ENCODE results near the gene DDB1. TPM values are rescaled to one million over a fixed set of nuclear protein-coding genes. Genes with fewer than 3 reads are reported as not detected.

DDB1 gene
- polyA plus RNA-seq, 1 of the 3 experiments (the other 2 are of a cell fraction): 170 TPM

DNA sequence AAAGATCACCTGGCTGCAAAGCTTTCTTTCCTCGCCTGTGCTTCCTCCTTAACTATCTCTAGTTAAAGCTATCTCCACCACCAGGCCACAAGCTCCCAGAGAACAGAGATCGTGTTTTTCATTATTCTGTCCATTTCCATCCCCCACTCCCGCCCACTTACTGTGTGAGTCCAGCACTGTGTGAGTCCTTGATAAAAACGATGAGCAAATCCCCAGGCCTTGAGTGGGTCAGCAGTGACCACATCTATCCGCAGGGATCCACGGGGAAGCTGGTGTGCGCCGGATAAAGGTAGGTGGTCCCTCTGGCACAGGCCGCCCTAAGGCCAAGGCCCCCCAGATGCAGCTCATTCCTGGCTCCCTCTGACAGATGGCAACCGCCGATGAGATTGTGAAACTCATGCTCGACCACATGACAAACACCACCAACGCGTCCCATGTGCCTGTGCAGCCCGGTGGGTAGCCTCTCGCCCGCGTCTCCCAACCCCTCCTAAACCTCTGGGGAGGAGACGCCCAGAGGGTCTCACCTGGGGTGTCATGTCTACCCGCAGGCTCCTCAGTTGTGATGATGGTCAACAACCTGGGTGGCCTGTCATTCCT is 9.4 kb upstream of the DDB1 start:
- ChIA-PET CTCF (interaction anchor here (1.2 to 3.3 kb wide), 4 partner anchors 16 to 51 kb away, joined by 3 to 19 read pairs (median 6); partner anchors contain the start of genes CYB561A3, TMEM138 and TMEM216), POLR2A (interaction anchor here (1.5 kb wide), 1 partner anchor 19 kb away, joined by 6 read pairs; the partner anchor contains the start of genes CYB561A3 and TMEM138)
- no peaks in the 10 kb centered on the region for H3K9me3 ChIP-seq
- no peaks in the 10 kb centered on the region for H3K9me2 ChIP-seq
- H3K4me2 ChIP-seq: no peak overlapping the region
- no peaks in the 10 kb centered on the region for H3F3A ChIP-seq (replicated peaks; ENCODE audit: insufficient read depth)
- no peak overlapping the region for H3K4me3 ChIP-seq (ENCODE audit: low read depth in 2 of 2, low read length in 1 of 2)
- peaks cover 0 to 26% of the 10 kb centered on the region in 2 experiments; a peak in 1 of 4 replicates for H3K4me1 ChIP-seq (ENCODE audit: control insufficient read depth in 1 of 2, insufficient read depth in 2 of 2, low read depth in 1 of 2, low read length in 1 of 2)
- no peak overlapping the region for H3K27ac ChIP-seq (ENCODE audit: low read depth in 2 of 2, low read length in 1 of 2)
- WGBS (ENCODE audit: low lambda C conversion rate): 90% methylated on average over 18 of the region's 20 CpGs
- no peaks in the 10 kb centered on the region for H4K20me1 ChIP-seq (ENCODE audit: insufficient read depth)
- no peak for DNase-seq
- H2AFZ ChIP-seq (ENCODE audit: low read depth): no peak overlapping the region
- no peak overlapping the region for H3K9ac ChIP-seq
- no peaks in the 10 kb centered on the region for H3K79me2 ChIP-seq (ENCODE audit: insufficient read depth)
- no peaks in the 10 kb centered on the region for H3K27me3 ChIP-seq (ENCODE audit: insufficient read depth)
- peaks cover 0 to 37% of the 10 kb centered on the region in 2 experiments for H3K36me3 ChIP-seq (replicated peaks in 1 of 2; ENCODE audit: control insufficient read depth in 1 of 2, insufficient read depth in 2 of 2, low read length in 1 of 2)
- no peak for TF ChIP-seq EP300 (IDR thresholded peaks at IDR 0.05; ENCODE audit: borderline replicate concordance in 1 of 2, low read depth in 1 of 2, low read length in 1 of 2)
- TF ChIP-seq GABPA (IDR thresholded peaks at IDR 0.05; ENCODE audit: low read depth): no peak
- TF ChIP-seq, protein P1, sequence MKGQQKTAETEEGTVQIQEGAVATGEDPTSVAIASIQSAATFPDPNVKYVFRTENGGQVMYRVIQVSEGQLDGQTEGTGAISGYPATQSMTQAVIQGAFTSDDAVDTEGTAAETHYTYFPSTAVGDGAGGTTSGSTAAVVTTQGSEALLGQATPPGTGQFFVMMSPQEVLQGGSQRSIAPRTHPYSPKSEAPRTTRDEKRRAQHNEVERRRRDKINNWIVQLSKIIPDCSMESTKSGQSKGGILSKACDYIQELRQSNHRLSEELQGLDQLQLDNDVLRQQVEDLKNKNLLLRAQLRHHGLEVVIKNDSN (IDR thresholded peaks at IDR 0.05; ENCODE audit: borderline replicate concordance, low read depth): no peak
- TF ChIP-seq, protein P2, sequence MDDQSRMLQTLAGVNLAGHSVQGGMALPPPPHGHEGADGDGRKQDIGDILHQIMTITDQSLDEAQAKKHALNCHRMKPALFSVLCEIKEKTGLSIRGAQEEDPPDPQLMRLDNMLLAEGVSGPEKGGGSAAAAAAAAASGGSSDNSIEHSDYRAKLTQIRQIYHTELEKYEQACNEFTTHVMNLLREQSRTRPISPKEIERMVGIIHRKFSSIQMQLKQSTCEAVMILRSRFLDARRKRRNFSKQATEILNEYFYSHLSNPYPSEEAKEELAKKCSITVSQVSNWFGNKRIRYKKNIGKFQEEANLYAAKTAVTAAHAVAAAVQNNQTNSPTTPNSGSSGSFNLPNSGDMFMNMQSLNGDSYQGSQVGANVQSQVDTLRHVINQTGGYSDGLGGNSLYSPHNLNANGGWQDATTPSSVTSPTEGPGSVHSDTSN (IDR thresholded peaks at IDR 0.05): no peak
- TF ChIP-seq, protein P3, sequence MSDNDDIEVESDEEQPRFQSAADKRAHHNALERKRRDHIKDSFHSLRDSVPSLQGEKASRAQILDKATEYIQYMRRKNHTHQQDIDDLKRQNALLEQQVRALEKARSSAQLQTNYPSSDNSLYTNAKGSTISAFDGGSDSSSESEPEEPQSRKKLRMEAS (IDR thresholded peaks at IDR 0.05; ENCODE audit: low read depth): no peak
- no peak for TF ChIP-seq ELF1 (IDR thresholded peaks at IDR 0.05)
- TF ChIP-seq, protein P4, sequence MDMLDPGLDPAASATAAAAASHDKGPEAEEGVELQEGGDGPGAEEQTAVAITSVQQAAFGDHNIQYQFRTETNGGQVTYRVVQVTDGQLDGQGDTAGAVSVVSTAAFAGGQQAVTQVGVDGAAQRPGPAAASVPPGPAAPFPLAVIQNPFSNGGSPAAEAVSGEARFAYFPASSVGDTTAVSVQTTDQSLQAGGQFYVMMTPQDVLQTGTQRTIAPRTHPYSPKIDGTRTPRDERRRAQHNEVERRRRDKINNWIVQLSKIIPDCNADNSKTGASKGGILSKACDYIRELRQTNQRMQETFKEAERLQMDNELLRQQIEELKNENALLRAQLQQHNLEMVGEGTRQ (IDR thresholded peaks at IDR 0.05; ENCODE audit: borderline replicate concordance, low read depth, low read length): no peak
- no peak for TF ChIP-seq CHD2 (IDR thresholded peaks at IDR 0.05; ENCODE audit: low read length, partially characterized antibody)
- no peak for TF ChIP-seq SMC3 (IDR thresholded peaks at IDR 0.05; ENCODE audit: low read depth, low read length)
- TF ChIP-seq MXI1 (IDR thresholded peaks at IDR 0.05; ENCODE audit: low read depth, low read length): no peak
- TF ChIP-seq TCF12 (IDR thresholded peaks at IDR 0.05): no peak
- TF ChIP-seq, protein P5, sequence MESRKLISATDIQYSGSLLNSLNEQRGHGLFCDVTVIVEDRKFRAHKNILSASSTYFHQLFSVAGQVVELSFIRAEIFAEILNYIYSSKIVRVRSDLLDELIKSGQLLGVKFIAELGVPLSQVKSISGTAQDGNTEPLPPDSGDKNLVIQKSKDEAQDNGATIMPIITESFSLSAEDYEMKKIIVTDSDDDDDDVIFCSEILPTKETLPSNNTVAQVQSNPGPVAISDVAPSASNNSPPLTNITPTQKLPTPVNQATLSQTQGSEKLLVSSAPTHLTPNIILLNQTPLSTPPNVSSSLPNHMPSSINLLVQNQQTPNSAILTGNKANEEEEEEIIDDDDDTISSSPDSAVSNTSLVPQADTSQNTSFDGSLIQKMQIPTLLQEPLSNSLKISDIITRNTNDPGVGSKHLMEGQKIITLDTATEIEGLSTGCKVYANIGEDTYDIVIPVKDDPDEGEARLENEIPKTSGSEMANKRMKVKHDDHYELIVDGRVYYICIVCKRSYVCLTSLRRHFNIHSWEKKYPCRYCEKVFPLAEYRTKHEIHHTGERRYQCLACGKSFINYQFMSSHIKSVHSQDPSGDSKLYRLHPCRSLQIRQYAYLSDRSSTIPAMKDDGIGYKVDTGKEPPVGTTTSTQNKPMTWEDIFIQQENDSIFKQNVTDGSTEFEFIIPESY (IDR thresholded peaks at IDR 0.05; ENCODE audit: borderline replicate concordance, low read depth): no peak
- TF ChIP-seq, protein P6, sequence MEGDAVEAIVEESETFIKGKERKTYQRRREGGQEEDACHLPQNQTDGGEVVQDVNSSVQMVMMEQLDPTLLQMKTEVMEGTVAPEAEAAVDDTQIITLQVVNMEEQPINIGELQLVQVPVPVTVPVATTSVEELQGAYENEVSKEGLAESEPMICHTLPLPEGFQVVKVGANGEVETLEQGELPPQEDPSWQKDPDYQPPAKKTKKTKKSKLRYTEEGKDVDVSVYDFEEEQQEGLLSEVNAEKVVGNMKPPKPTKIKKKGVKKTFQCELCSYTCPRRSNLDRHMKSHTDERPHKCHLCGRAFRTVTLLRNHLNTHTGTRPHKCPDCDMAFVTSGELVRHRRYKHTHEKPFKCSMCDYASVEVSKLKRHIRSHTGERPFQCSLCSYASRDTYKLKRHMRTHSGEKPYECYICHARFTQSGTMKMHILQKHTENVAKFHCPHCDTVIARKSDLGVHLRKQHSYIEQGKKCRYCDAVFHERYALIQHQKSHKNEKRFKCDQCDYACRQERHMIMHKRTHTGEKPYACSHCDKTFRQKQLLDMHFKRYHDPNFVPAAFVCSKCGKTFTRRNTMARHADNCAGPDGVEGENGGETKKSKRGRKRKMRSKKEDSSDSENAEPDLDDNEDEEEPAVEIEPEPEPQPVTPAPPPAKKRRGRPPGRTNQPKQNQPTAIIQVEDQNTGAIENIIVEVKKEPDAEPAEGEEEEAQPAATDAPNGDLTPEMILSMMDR (IDR thresholded peaks at IDR 0.05): no peak
- TF ChIP-seq, protein P7, sequence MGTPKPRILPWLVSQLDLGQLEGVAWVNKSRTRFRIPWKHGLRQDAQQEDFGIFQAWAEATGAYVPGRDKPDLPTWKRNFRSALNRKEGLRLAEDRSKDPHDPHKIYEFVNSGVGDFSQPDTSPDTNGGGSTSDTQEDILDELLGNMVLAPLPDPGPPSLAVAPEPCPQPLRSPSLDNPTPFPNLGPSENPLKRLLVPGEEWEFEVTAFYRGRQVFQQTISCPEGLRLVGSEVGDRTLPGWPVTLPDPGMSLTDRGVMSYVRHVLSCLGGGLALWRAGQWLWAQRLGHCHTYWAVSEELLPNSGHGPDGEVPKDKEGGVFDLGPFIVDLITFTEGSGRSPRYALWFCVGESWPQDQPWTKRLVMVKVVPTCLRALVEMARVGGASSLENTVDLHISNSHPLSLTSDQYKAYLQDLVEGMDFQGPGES (IDR thresholded peaks at IDR 0.05; ENCODE audit: low read depth, low read length): no peak
- no peak for TF ChIP-seq EZH2phosphoT487 (IDR thresholded peaks at IDR 0.05; ENCODE audit: borderline replicate concordance, low read depth)

All from SK-N-SH (cell line).